GM19035 (cell line): ENCODE results near the gene STKLD1.
"Not testable (repeated sequence)": the region's sequence is repeated elsewhere in the genome, so short reads cannot be mapped to it uniquely, and the experiment has no call there.

Experiments used
- ATAC-seq: cut with Tn5 transposase; IDR thresholded peaks from one replicate; pipeline ENCODE4 v1.9.1; 2021; ENCODE audit not compliant: unreplicated experiment

Gene STKLD1

DNA sequence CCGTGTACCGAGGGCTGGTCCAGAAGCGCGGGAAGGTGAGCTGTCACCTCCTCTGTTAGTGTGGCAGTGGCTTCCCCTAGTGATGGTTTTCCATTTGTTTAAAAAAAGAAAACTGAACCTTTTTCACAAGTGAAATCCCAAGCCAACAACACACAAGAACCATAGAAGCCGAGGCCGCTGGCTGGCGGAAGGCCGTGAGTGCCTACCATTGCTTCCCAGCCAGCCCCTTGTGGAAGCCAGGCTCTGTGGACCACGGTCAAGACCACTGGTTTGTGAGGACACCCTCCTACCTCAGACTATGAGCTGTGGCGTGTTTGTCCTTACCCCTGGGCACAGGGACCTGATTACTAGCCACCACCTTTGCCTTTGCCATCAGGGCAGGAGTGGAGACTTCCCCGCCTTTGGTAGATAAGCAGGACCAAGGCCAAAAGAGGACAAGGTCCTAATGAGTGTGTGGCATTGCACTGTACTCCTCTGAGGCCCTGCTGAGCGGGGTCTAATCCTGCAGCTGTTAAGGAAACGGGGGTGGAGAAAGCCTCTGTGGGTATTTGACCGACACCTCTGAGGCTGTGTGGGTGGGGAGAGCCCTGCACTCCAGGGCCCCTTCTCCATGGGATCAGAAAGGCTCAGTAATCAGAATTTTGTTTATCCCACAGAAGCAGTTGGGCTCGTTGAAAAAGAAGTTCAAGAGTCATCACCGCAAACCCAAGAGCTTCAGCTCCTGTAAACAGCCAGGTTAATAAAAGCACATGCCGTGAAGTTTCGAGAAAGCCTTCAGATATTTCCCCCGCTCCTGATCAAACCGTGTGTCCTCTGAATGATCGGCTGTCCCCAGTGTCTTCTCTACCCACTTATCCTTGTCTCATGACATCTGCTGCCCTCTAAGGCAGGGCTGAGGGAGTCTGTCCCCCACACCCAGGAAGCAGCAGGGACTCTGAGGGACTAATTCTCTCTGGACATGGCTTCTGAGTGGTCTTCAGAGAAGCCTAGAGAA is 15.5 kb upstream of the STKLD1 start:
- no peak for ATAC-seq

DNA sequence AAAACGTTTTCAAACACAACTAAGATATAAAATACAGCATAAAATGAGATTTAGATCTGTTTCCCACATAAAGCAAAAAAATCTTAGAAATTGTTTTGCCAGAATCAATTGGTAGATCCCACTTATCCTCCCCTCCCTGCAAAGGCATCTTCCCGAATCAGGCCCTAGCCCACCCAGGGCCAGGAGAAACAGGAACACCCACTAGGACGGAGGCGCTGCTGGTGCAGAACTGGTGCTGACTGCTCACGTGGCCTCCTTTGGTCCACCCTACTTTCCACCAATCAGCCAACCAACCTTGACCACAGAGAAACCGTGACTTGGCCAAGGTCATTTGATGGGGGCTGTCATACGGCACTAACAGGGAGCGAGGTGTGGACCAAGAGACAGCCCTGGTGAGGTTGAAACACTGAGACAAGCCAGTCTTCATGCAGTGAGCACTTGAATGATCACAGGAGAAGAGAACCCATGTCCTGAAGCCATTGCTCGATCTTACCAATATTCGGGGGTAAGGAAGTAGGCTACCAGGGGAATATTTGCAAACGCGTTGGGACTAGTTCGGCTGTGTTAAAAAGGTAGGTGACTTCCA is 14.6 kb upstream of the STKLD1 start:
- no peak for ATAC-seq

- no peak for ATAC-seq
Observed at GRCh38 chr9:133362359-133363044, 13.7 kb upstream of the STKLD1 start.

DNA sequence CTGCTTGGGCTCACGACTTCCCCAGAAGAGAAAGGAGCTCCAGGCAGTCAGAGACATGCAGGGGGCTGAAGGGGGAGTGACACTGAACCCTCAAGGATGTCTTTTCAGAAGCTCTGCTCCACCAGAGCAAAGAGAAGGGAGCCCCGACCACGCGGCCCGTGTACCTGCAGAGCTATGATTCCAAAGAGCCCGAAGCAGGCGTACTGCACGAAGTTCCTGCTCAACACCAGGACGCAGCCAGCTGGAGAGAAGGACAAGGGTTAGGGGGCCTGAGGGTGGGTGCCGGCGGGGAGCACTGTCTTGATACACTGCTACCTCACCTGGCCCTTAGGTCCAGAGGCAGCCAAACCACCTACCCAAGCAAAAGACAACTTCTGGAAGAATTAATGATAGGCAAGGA is 9.7 kb upstream of the STKLD1 start:
- no peak for ATAC-seq

DNA sequence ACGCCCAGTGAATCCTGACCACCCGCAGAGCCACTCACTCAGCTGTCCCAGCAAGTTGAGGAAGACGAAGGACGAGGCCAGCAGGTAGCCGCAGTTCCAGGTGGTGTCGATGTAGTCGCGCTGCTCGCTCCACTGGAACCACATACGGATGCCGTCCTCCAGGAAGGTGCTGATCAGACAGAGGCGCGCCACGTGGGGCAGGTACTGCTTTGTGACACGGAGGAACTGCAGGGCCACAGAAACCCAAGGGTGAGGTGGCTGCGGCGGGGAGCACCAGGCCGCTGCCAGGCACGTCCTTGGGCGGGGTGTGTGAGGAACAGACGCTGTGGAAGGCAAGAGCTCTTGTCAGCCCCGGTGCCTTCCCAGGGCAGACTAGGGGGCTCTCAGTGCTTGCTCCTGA is 8.9 kb upstream of the STKLD1 start:
- ATAC-seq: no peak

GRCh38 chr9:133367778-133368177 is 8.4 kb upstream of the STKLD1 start:
- no peak for ATAC-seq

- ATAC-seq: no peak
Observed at GRCh38 chr9:133368249-133368881, 7.8 kb upstream of the STKLD1 start.

GRCh38 chr9:133369422-133369821 is 6.7 kb upstream of the STKLD1 start:
- ATAC-seq: no peak

DNA sequence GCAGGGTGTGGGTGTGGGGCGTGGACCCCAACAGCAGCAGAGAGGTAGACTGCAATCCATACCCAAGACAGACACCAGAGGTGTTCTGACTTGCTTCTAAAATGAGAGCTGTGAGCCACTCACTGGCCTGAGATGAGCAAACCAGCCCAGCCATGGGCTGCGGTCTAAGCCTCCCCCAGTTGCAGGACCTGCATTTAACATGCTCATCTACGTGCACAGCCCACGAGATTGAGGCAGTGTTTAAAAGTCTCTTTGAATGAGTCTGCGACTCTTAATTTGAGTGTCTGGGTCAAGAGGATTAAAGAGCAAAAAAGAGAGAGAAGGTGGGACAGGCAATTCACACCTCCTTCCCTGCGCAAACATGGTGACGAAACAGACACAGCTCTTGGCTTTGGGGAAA is 6.2 kb upstream of the STKLD1 start:
- ATAC-seq: no peak

DNA sequence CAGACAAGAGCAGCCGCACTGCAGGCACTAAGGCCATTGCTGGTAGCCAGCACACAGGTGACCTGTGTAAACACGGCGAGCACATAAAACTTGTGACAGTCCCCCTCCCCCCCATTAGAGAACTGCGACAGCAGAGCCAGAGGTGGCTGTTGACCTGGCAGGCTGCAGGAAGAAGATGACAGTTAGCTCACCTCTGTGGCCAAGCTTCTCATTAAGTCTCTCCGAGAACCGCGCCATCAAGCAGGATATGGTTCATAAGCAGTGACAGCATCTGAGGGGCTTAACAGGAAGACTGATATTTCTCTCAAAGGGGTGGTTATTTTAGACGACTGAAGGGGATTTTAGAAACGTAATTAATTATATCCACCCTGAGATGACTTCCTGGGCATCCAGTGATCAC is 5.5 kb upstream of the STKLD1 start:
- ATAC-seq: no peak

GRCh38 chr9:133371261-133371711 is 4.9 kb upstream of the STKLD1 start:
- no peak for ATAC-seq

DNA sequence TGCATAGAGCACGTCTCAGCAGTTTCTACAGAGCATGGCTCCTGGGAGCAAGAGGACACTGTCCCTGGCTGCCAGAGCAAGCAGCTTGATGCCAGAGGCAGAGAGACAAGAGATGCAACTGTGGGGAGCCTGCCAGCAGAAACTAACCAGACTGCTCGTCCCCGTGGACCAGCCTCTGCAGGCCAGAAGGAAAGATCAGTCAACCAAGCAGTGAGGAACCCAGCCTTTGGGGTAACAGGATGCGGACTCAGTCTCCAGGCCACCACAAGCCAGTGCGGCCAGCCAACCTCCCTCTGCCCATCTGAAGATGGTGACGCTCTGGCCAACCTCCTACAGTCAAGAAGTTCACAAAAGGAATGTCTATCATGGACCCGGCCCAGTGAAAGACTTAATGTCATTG is 4.0 kb upstream of the STKLD1 start:
- no peak for ATAC-seq

DNA sequence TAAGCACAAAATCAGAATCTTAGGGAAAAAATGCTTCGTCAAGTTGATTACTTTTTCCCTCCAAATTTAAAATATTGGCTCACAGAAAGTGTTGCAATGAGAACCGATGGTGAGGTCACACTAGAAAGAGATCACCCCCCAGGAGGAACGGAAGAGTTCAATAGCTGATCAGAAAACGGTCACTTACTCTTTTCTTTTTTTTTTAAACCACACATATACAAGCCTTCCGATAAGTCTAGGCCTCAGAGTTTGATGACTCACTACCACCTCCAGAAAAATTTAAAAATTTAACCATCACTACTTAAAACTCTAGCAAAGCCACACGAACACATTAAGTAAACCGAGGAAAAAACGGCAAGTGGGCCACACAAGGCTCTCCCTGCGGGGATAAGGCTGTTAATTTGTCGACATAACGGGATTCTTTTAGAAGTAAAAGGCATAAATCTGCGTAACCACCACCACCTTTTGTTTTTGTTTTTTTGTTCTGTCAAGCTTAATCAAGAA is 1.5 kb upstream of the STKLD1 start:
- ATAC-seq: no peak

GRCh38 chr9:133375116-133375723 is 946 bp upstream of the STKLD1 start:
- ATAC-seq: peak; percentile 7

DNA sequence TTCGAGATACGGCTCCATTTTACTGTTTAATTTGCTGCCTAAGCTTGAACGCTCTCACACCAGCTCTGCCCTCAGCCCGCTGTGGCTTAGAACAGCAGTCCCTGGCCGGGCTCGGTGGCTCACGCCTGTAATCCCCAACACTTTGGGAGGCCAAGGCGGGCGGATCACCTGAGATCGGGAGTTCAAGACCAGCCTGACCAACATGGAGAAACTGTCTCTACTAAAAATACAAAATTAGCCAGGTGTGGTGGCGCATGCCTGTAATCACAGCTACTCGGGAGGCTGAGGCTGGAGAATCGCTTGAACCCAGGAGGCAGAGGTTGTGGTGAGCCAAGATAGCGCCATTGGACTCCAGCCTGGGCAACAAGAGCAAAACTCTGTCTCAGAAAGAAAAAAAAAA is 1.1 kb downstream of the STKLD1 start:
- ATAC-seq: not testable (repeated sequence)

GRCh38 chr9:133377721-133378216 is 1.6 kb downstream of the STKLD1 start:
- ATAC-seq: no peak

- ATAC-seq: no peak
Observed at GRCh38 chr9:133378408-133378962, 2.3 kb downstream of the STKLD1 start.

- no peak for ATAC-seq
Observed at GRCh38 chr9:133379153-133380086, 3.3 kb downstream of the STKLD1 start.

- no peak for ATAC-seq
Observed at GRCh38 chr9:133380734-133381133, 4.6 kb downstream of the STKLD1 start.
